ENCODE data around the gene FZD2. TPM values are rescaled to one million over a fixed set of nuclear protein-coding genes. Genes with fewer than 3 reads are reported as not detected.
A peak's percentile ranks its signal among the peaks of the same experiment; 100 is the strongest.
"Not testable (repeated sequence)": the region's sequence is repeated elsewhere in the genome, so short reads cannot be mapped to it uniquely, and the experiment has no call there.

The FZD2 gene
- total RNA-seq (2014; rRNA removed; shearing (Covaris generic); ENCODE audit: low replicate concordance): 0.56 and 2.4 TPM in 2 replicates

DNA sequence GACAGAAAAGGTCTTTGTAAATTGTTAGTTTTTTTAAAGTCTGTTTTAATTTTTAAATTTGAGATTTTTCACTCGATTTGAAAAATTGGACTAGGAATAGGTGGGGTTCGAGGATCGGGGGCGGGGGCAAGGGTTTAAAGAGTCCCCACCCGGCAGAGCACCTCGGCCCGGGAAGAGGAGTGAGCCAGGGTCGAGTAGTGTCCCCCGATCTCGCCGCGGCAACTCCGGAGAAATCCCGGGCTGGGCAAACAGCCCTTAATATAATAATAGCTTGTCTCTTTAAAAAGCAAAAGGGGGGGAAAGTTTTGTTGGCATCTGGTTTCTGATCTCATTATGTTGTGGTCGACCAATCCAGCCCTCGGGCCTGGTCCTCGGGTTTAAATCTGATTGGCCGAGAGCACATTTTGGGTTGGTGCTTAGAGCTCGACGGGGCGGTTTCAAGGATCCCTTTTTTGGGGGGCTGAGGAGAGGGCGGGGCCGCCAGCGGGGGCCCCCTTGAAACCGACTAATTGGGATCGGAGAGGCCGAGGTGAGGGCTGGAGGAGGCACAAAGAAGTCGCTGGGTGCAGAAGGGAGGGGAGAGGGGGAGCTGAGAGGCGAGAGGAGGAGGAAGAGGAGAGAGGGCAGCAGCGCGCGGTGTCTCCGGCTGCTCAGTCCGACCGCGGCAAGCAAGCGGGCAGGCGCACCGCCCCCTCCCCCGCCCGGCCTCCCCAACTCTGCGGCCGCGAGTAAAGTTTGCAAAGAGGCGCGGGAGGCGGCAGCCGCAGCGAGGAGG, at the start of gene FZD2:
FZD2 (plus strand) TSS at position 653 of the 775 bp plus-strand sequence. CDS start 205 bp downstream, outside the sequence.
- Histone ChIP-seq H3K79me2 (ENCODE audit: low read length) (no peaks in the 10 kb centered on the region), H3K9ac (ENCODE audit: low read length) (peak within 1 kb of the TSS; percentile 72), H3K9me3 (ENCODE audit: low read length) (no peaks in the 10 kb centered on the region), H3K27ac (ENCODE audit: low read length) (no peak within 1 kb of the TSS), H3K4me2 (ENCODE audit: low read depth, low read length, poor library complexity, severe bottlenecking) (peak within 1 kb of the TSS; percentile 93), H3K9me2 (replicated peaks; ENCODE audit: insufficient read depth, low read length) (no peaks in the 10 kb centered on the region), H4K20me1 (ENCODE audit: insufficient read depth, low read depth, low read length) (no peaks in the 10 kb centered on the region), H3K36me3 (ENCODE audit: insufficient read depth, low read length) (no peaks in the 10 kb centered on the region), H3K4me3 (ENCODE audit: low read length) (peak within 1 kb of the TSS; percentile 70), H3K4me1 (ENCODE audit: low read length) (peaks cover 17% of the 10 kb centered on the region), H3K27me3 (ENCODE audit: low read length) (no peaks in the 10 kb centered on the region), H2AFZ (ENCODE audit: low read length) (peak within 1 kb of the TSS; percentile 97)
- peak; percentile 87 for DNase-seq

DNA sequence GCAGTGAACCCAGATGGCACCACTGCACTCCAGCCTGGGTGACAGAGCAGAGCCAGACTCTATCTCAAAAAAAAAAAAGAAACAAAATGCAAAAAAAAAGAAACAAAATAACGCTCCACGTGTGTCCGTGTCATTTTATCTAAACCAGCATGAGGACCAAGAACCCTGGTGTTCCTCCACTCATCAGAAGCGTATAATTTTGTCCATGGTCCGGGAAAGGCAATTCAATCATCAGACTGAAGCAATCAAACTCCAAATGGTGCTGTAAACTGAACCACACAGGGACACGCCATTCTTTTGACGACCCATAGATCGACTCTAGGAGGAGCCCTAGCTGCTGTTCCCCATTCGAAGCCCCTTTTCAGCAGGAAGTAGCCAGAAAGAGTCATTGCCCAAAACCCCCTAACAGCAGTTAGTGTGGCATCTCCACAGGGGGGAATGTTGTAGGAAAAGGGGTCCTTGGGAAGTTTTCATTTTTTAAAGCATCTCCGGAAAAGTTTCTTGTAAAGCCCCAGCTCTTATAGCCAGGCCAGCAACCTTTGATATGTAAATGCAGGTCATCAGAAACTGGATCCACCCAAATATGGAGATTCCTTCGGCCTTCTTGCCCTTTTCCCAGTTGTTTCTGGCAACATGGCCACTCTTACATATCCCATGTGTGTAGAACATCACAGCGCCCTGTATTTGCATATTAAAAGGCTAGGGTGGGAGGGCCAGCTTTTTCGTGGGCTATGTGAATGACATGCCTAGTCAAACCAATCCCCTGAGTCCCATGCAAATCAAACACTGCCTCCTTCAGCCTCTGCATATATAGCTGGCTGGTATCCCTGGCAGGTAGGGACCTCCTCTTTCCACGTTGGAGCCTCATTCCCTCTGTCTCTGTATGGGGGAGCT, 45.8 kb upstream of the FZD2 start:
- not testable (repeated sequence) for H3K27me3 ChIP-seq (ENCODE audit: low read length); H3K4me1 ChIP-seq (ENCODE audit: low read length); H3K9me3 ChIP-seq (ENCODE audit: low read length); H3K4me3 ChIP-seq (ENCODE audit: low read length); H4K20me1 ChIP-seq (ENCODE audit: insufficient read depth, low read depth, low read length); H3K27ac ChIP-seq (ENCODE audit: low read length); H3K9ac ChIP-seq (ENCODE audit: low read length); H3K36me3 ChIP-seq (ENCODE audit: insufficient read depth, low read length); H3K79me2 ChIP-seq (ENCODE audit: low read length); H3K9me2 ChIP-seq (replicated peaks; ENCODE audit: insufficient read depth, low read length)
- DNase-seq: peak; percentile 87
- Histone ChIP-seq H2AFZ (ENCODE audit: low read length) (peak overlapping the region; percentile 67; the same call in 1 of the 2 replicates), H3K4me2 (ENCODE audit: low read depth, low read length, poor library complexity, severe bottlenecking) (peak overlapping the region; percentile 47)

DNA sequence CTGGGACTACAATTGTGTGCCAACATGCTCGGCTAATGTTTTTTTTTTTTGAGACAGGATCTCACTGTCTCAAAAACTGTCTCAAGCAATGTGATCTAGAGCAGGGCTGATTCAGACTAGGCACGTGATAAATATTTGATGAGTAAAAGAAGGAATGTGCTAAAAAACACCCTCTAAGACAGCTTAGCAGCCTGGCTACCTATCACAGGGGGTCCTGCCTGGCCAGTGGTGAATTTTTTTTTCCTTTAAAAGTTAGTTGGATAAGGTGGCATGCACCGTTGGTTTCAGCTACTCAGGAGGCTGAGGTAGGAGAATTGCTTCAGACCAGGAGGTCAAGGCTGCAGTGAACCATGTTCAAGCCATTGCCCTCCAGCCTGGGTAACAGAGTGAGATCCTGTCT, 39.3 kb upstream of the FZD2 start:
- H3K9ac ChIP-seq (ENCODE audit: low read length): no peak overlapping the region

DNA sequence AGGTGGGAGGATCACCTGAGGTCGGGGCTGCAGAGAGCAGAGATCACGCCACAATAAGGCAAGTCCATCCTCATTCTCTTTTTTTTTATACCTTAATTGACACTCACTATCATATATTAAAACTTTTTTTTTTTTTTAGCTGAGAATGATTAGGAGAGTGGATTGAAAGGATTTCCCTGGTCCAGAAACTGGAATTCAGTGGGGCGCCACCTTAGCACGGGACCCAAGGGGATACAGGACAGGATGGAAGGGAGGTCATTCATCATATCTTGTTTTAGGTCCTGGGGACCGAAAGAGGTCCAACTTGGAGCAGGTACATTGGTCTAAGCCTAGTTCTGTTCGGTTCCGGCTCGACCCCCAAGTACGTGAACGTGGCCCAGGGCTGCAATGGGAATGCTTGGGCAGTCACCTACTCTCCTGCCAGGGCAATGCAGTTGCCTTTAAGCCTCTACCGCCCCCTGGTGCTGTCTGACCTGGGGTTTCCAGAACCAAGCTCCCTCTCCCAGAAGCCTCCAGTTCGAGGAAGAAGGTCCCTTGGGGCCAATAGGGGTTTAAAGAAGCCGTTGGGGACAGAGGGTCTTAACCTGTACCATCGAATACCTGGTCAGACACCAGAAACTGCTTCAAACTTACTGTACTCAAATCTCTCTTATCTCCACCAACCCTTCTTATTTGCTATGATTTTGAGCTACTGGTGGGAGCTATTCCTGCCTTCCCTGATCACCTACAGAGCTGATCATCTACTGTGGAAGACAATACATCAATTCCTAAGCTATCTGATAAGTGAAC, 34.2 kb upstream of the FZD2 start:
- peak; percentile 90 for DNase-seq
- 0 out of 2 replicates have a peak overlapping the region, but pooled peaks have one; percentile 35 for H3K9ac ChIP-seq (ENCODE audit: low read length)

More for the DNA sequence above, 39.3 kb upstream of the FZD2 start:
- no peak for DNase-seq
- no peaks in the 10 kb centered on the region for H3K36me3 ChIP-seq (ENCODE audit: insufficient read depth, low read length)
- H3K27ac ChIP-seq (ENCODE audit: low read length): no peak overlapping the region
- H3K4me3 ChIP-seq (ENCODE audit: low read length): no peak overlapping the region
- H3K4me1 ChIP-seq (ENCODE audit: low read length): no peaks in the 10 kb centered on the region
- no peaks in the 10 kb centered on the region for H3K27me3 ChIP-seq (ENCODE audit: low read length)
- no peaks in the 10 kb centered on the region for H4K20me1 ChIP-seq (ENCODE audit: insufficient read depth, low read depth, low read length)
- H2AFZ ChIP-seq (ENCODE audit: low read length): no peak overlapping the region
- no peaks in the 10 kb centered on the region for H3K9me3 ChIP-seq (ENCODE audit: low read length)
- no peaks in the 10 kb centered on the region for H3K79me2 ChIP-seq (ENCODE audit: low read length)
- no peak overlapping the region for H3K4me2 ChIP-seq (ENCODE audit: low read depth, low read length, poor library complexity, severe bottlenecking)
- no peaks in the 10 kb centered on the region for H3K9me2 ChIP-seq (replicated peaks; ENCODE audit: insufficient read depth, low read length)

DNA sequence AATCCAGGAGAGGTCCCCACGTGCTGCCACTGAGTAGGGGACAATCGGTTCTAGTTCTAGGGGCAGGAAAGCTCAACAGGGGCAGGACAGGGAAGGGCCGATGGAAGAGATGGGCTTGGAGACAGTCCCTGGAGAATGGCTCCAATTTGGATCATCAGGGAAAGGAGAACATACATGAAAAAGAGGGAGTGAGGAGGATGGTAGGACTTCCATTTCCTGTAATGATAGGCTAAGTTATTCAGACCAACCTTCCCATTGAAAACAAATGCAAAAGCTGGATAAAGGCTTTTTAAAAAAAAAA, 33.7 kb upstream of the FZD2 start:
- H3K79me2 ChIP-seq (ENCODE audit: low read length): no peaks in the 10 kb centered on the region
- H2AFZ ChIP-seq (ENCODE audit: low read length): no peak overlapping the region
- H3K9ac ChIP-seq (ENCODE audit: low read length): 0 out of 2 replicates have a peak overlapping the region, but pooled peaks have one; percentile 35
- H3K27ac ChIP-seq (ENCODE audit: low read length): no peak overlapping the region
- H3K36me3 ChIP-seq (ENCODE audit: insufficient read depth, low read length): no peaks in the 10 kb centered on the region
- H3K9me3 ChIP-seq (ENCODE audit: low read length): peaks cover 6% of the 10 kb centered on the region
- no peaks in the 10 kb centered on the region for H3K27me3 ChIP-seq (ENCODE audit: low read length)
- H3K9me2 ChIP-seq (replicated peaks; ENCODE audit: insufficient read depth, low read length): no peaks in the 10 kb centered on the region
- DNase-seq: no peak
- no peak overlapping the region for H3K4me3 ChIP-seq (ENCODE audit: low read length)
- peak overlapping the region; percentile 12 for H3K4me2 ChIP-seq (ENCODE audit: low read depth, low read length, poor library complexity, severe bottlenecking)
- peaks cover 3% of the 10 kb centered on the region; the same call in 1 of the 2 replicates for H3K4me1 ChIP-seq (ENCODE audit: low read length)
- no peaks in the 10 kb centered on the region for H4K20me1 ChIP-seq (ENCODE audit: insufficient read depth, low read depth, low read length)

More for the DNA sequence above, 34.2 kb upstream of the FZD2 start:
- no peak overlapping the region for H3K4me3 ChIP-seq (ENCODE audit: low read length)
- no peaks in the 10 kb centered on the region for H3K9me2 ChIP-seq (replicated peaks; ENCODE audit: insufficient read depth, low read length)
- no peak overlapping the region for H2AFZ ChIP-seq (ENCODE audit: low read length)
- H3K27ac ChIP-seq (ENCODE audit: low read length): no peak overlapping the region
- H3K27me3 ChIP-seq (ENCODE audit: low read length): no peaks in the 10 kb centered on the region
- H3K9me3 ChIP-seq (ENCODE audit: low read length): peaks cover 6% of the 10 kb centered on the region
- H3K36me3 ChIP-seq (ENCODE audit: insufficient read depth, low read length): no peaks in the 10 kb centered on the region
- H3K4me1 ChIP-seq (ENCODE audit: low read length): peaks cover 3% of the 10 kb centered on the region; the same call in 1 of the 2 replicates
- H3K79me2 ChIP-seq (ENCODE audit: low read length): no peaks in the 10 kb centered on the region
- H4K20me1 ChIP-seq (ENCODE audit: insufficient read depth, low read depth, low read length): no peaks in the 10 kb centered on the region
- H3K4me2 ChIP-seq (ENCODE audit: low read depth, low read length, poor library complexity, severe bottlenecking): peak overlapping the region; percentile 12

DNA sequence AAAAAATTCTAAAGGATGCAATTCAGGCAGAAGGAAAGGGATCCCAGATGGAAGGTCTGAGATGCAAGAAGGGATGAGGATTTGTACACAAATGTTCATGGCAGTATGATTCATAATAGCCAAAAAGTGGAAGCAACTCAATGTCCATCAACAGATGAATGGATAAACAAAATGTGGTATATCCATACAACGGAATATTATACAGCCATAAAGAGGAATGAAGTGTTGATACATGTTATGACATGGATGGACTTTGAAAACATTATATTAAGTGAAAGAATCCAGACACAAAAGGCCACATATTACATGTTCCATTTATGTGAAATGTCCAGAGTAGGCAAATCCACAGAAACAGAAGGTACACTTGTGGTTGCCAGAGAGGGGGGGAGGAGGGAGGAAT, 30.2 kb upstream of the FZD2 start:
- H3K4me3 ChIP-seq (ENCODE audit: low read length): no peak overlapping the region
- H3K27ac ChIP-seq (ENCODE audit: low read length): no peak overlapping the region
- no peaks in the 10 kb centered on the region for H3K27me3 ChIP-seq (ENCODE audit: low read length)
- H3K36me3 ChIP-seq (ENCODE audit: insufficient read depth, low read length): no peaks in the 10 kb centered on the region
- no peak overlapping the region for H3K9ac ChIP-seq (ENCODE audit: low read length)
- no peak overlapping the region for H3K4me2 ChIP-seq (ENCODE audit: low read depth, low read length, poor library complexity, severe bottlenecking)
- DNase-seq: no peak
- H4K20me1 ChIP-seq (ENCODE audit: insufficient read depth, low read depth, low read length): no peaks in the 10 kb centered on the region
- peaks cover 6% of the 10 kb centered on the region for H3K9me3 ChIP-seq (ENCODE audit: low read length)
- no peak overlapping the region for H2AFZ ChIP-seq (ENCODE audit: low read length)
- H3K9me2 ChIP-seq (replicated peaks; ENCODE audit: insufficient read depth, low read length): no peaks in the 10 kb centered on the region
- peaks cover 3% of the 10 kb centered on the region; the same call in 1 of the 2 replicates for H3K4me1 ChIP-seq (ENCODE audit: low read length)
- no peaks in the 10 kb centered on the region for H3K79me2 ChIP-seq (ENCODE audit: low read length)

DNA sequence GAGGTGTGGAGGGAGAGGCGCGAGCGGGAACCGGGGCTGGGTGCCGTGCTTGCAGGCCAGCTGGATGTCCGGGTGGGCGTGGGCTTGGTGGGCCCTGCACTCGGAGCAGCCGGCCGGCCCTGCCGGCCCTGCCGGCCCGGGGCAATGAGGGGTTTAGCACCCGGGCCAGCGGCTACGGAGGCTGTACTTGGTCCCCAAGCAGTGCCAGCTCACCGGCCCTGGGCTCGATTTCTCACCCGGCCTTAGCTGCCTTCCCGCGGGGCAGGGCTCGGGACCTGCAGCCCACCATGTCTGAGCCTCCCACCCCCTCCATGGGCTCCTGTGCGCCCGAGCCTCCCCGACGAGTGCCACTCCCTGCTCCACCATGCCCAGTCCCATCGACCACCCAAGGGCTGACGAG, 29.3 kb upstream of the FZD2 start:
- Histone ChIP-seq H4K20me1 (ENCODE audit: insufficient read depth, low read depth, low read length) (no peaks in the 10 kb centered on the region), H2AFZ (ENCODE audit: low read length) (no peak overlapping the region), H3K27ac (ENCODE audit: low read length) (no peak overlapping the region), H3K4me3 (ENCODE audit: low read length) (no peak overlapping the region), H3K9me2 (replicated peaks; ENCODE audit: insufficient read depth, low read length) (no peaks in the 10 kb centered on the region), H3K79me2 (ENCODE audit: low read length) (no peaks in the 10 kb centered on the region), H3K36me3 (ENCODE audit: insufficient read depth, low read length) (no peaks in the 10 kb centered on the region), H3K27me3 (ENCODE audit: low read length) (no peaks in the 10 kb centered on the region), H3K4me2 (ENCODE audit: low read depth, low read length, poor library complexity, severe bottlenecking) (no peak overlapping the region), H3K9me3 (ENCODE audit: low read length) (peaks cover 6% of the 10 kb centered on the region), H3K4me1 (ENCODE audit: low read length) (peaks cover 3% of the 10 kb centered on the region; the same call in 1 of the 2 replicates), H3K9ac (ENCODE audit: low read length) (no peak overlapping the region)
- no peak for DNase-seq
